GM13976 (cell line): ENCODE data around the gene KRT82.

Experiments
- DNase-seq: peaks from one replicate; pipeline ENCODE4 v3.0.0; 2012; ENCODE audit warnings: low spot score
- in situ Hi-C: fragments of 300-500 bp; cut with MboI; formaldehyde crosslinking; loops from one replicate; pipeline ENCODE4 v1.12.0; 2022; ENCODE audit warnings: low sequenced_read_pairs, mixed read lengths, inconsistent platforms; ENCODE audit not compliant: unreplicated experiment
- TF ChIP-seq, protein P1 (sequence below): IDR thresholded peaks from 2 replicates; pipeline ENCODE4 v1.5.1; 2012; ENCODE audit warnings: borderline replicate concordance, mild to moderate bottlenecking; ENCODE audit not compliant: insufficient read depth; ENCODE audit errors: extremely low read depth, missing control alignments, control extremely low read depth

KRT82 gene

DNA sequence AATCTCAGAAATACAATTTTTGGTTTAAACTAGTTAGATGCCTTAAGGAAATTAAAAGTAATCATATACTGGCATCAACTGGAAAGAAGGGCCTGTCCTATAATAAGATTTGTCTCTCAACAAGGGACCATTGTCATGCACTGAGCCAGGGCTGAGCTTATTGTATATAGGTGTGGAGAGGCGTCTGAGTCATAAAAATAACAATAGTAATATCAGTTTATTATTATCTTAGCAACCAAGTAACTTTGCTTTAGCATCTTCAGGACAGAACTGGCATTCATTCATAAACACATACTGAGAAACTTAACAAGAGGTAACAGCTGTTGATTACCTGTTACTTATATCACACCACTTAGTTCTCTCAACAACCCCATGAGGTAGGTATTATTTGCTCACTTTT, 20.9 kb upstream of the KRT82 start:
- no peak for DNase-seq
- TF ChIP-seq, protein P1, sequence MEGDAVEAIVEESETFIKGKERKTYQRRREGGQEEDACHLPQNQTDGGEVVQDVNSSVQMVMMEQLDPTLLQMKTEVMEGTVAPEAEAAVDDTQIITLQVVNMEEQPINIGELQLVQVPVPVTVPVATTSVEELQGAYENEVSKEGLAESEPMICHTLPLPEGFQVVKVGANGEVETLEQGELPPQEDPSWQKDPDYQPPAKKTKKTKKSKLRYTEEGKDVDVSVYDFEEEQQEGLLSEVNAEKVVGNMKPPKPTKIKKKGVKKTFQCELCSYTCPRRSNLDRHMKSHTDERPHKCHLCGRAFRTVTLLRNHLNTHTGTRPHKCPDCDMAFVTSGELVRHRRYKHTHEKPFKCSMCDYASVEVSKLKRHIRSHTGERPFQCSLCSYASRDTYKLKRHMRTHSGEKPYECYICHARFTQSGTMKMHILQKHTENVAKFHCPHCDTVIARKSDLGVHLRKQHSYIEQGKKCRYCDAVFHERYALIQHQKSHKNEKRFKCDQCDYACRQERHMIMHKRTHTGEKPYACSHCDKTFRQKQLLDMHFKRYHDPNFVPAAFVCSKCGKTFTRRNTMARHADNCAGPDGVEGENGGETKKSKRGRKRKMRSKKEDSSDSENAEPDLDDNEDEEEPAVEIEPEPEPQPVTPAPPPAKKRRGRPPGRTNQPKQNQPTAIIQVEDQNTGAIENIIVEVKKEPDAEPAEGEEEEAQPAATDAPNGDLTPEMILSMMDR: no peak
- in situ Hi-C loops: no loop called here

GRCh38 chr12:52426034-52426433, 19.9 kb upstream of the KRT82 start:
- in situ Hi-C loops: no loop called here
- no peak for DNase-seq
- TF ChIP-seq, protein P1: no peak

GRCh38 chr12:52425466-52425865, 19.3 kb upstream of the KRT82 start:
- in situ Hi-C loops: no loop called here
- DNase-seq: no peak
- TF ChIP-seq, protein P1: no peak

DNA sequence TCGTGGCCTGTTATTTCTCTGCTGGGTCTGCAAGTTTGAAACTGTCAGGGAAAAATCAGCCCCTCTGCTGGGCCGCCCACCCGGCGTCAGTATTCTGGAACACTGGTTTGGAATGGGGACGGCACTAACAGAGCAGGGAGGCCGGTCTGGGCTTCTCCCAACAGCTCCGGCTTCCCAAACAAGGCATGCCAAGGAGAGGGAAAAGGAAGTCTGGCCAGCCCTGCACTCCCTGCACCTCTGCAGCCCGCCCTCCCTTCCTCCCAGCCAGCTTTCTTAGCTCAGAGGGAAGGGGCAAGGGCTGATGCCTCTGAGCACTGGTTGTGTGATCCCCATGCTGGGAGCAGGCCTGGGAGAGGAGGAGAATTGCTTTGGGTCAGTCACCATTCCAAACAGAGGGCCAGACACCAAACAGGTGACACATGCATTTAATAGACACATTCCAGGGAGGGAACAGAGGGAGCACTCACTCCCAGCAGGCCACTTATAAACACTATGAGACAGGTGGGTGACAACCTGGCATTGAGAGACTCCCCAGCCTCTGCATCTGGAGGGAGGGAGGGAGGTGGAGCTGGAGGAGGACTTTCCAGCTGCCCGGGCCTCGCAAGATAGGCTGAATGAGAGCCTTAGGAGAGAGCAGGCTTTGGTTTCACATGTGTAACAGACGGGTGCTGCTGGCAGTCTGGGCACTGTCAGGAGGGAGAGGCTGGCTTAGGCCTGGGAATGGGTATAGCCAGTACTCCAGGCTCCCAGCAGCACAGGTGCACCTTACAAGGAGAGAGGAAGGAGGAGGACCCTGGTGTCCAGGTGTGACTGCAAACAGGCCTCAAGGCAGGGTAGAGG, 17.7 kb upstream of the KRT82 start:
- DNase-seq: no peak
- in situ Hi-C loops: no loop called here
- TF ChIP-seq, protein P1: no peak

- TF ChIP-seq, protein P1: no peak
- DNase-seq: no peak
- in situ Hi-C loops: no loop called here
Measured at GRCh38 chr12:52423035-52423434, 16.9 kb upstream of the KRT82 start.

DNA sequence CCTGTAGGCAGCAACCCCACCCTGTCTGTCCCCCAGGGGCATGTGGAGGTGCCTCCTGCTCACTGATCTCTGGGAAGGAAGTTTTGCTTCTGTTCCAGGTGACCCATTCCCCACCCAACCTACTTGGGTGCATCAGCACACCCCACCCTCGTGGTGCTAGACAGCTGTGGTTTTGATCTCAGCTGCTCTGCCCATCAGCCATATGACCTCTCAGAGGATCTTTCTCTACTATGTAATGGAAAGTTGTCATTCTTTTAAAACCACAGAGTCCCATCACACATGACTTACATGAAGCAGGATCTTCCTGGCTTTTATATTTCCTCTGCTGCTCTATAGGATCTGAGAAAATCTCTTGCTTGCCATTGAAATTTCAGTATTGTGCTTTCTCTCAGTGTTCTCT, 13.5 kb upstream of the KRT82 start:
- in situ Hi-C loops: no loop called here
- DNase-seq: no peak

More for the DNA sequence above, 13.5 kb upstream of the KRT82 start:
- TF ChIP-seq, protein P1: no peak
